Stimulated activated effector memory CD8-positive, alpha-beta T cell treated with anti-CD3 and anti-CD28 coated beads, Interleukin-12 subunit alpha, Interleukin-12 subunit beta, amount 100 ng/mL, for 72 hours (primary cell): ENCODE data around the gene SLC44A5.

Source experiments
- ATAC-seq: fragments of 150-1000 bp; cut with Tn5 transposase; 2 replicates; pipeline ENCODE4 v1.10.0; 2021
- DNase-seq, 2 donors: peaks; one replicate each; pipeline ENCODE4 v3.0.0; 2021 to 2022; ENCODE audit warnings: low spot score in 2 of 2
- H3K27ac Mint-ChIP-seq: one replicate; pipeline ENCODE4 v1.8.0; 2022; ENCODE audit warnings: mild to moderate bottlenecking, mixed read lengths
- H3K36me3 Mint-ChIP-seq: one replicate; pipeline ENCODE4 v1.8.0; 2022; ENCODE audit warnings: mild to moderate bottlenecking, mixed read lengths
- H3K4me1 Mint-ChIP-seq: one replicate; pipeline ENCODE4 v1.8.0; 2022; ENCODE audit warnings: mixed read lengths
- H3K4me3 Mint-ChIP-seq: one replicate; pipeline ENCODE4 v1.8.0; 2022; ENCODE audit warnings: mild to moderate bottlenecking, mixed read lengths
- H3K9me3 Mint-ChIP-seq: one replicate; pipeline ENCODE4 v1.8.0; 2022; ENCODE audit warnings: mixed read lengths

Gene SLC44A5

DNA sequence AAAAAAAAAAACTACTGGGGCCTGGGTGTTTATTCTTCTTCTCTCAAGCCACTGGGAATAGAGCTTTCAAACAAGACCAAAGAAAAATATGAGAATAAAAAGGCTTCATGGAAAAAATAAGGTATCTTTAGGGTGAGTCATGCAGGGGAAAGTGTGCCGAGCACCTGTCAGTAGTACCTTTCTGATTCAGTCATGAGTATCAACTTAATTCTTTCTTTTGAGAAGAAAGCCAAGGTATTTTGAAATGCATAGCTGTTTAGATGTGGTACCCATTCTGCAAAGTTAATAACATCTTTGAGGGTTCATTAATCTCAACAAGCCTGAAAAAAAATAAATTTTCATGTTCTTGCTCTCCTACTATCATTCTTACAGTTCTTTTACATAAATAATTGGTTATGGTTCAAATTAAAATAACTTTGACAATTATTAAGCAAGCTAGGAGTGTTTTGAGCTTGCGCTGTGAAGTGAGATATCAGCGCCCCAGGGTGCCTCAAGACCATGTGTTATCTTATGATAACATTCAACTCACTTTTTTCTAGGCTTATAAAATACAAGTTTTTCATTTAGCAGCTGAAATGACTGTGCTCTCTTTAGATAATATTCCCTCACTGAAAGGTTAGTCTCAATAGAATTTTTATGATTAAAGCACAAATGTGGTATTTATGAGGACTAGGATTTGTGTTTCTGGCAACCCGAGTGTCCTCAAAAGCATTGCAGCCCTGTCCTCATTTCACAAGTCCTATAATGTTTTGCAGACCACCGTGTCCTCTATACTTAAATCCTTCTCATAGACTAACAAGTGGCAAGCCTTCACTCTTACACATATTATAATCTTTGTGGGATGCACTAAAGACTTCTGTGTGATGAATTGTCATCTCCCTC lies 138.6 kb downstream of the SLC44A5 start:
- no peak for DNase-seq
- peaks cover under 1% of the 10 kb centered on the region for H3K9me3 Mint-ChIP-seq
- no peak for ATAC-seq
- no peaks in the 10 kb centered on the region for H3K36me3 Mint-ChIP-seq
- no peak overlapping the region for H3K27ac Mint-ChIP-seq
- H3K4me3 Mint-ChIP-seq: no peak overlapping the region
- H3K4me1 Mint-ChIP-seq: no peaks in the 10 kb centered on the region

GRCh38 chr1:75471252-75471651 lies 139.7 kb downstream of the SLC44A5 start:
- Mint-ChIP-seq H3K36me3 (no peaks in the 10 kb centered on the region), H3K27ac (no peak overlapping the region), H3K4me1 (no peaks in the 10 kb centered on the region), H3K9me3 (no peaks in the 10 kb centered on the region), H3K4me3 (no peak overlapping the region)
- no peak for DNase-seq
- ATAC-seq: no peak

GRCh38 chr1:75470448-75470847 lies 140.5 kb downstream of the SLC44A5 start:
- ATAC-seq: no peak
- no peak for DNase-seq
- Mint-ChIP-seq H3K4me1 (no peaks in the 10 kb centered on the region), H3K27ac (no peak overlapping the region), H3K36me3 (no peaks in the 10 kb centered on the region), H3K9me3 (no peaks in the 10 kb centered on the region), H3K4me3 (no peak overlapping the region)

DNA sequence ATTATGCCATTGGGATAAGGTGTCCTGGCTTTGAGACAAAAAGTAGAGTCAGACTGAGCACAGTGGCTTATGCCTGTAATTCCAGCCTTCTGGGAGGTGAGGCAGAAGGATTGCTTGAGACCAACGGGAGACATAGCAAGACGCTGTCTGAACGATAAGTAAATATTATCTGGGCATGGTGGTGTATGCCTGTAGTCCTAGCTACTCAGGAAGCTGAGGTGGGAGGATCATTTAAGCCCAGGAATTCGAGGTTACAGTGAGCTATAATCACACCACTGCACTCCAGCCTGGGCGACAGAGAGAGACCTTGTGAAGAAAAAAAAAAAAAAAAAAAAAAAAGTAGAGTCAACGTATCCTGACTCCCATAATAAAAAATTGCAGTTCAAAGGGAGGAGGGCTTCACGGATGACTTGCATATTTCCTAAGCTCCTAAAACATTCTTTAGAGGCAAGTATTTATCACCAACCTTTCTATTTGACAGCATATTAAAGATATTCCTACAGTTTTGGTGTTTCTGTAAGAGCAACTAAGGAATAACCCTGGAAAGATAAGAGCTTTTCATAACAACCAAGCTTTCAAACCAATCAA lies 141.2 kb downstream of the SLC44A5 start:
- no peaks in the 10 kb centered on the region for H3K4me1 Mint-ChIP-seq
- no peak overlapping the region for H3K4me3 Mint-ChIP-seq
- ATAC-seq (no peak), DNase-seq (no peak)
- peaks cover 3% of the 10 kb centered on the region for H3K9me3 Mint-ChIP-seq
- no peak overlapping the region for H3K27ac Mint-ChIP-seq
- no peaks in the 10 kb centered on the region for H3K36me3 Mint-ChIP-seq

- no peak for DNase-seq
- Mint-ChIP-seq H3K9me3 (peaks cover 11% of the 10 kb centered on the region), H3K27ac (no peak overlapping the region), H3K4me3 (no peak overlapping the region), H3K4me1 (no peaks in the 10 kb centered on the region), H3K36me3 (no peaks in the 10 kb centered on the region)
- ATAC-seq: no peak
Observed at GRCh38 chr1:75461808-75462325, 149.0 kb downstream of the SLC44A5 start.

DNA sequence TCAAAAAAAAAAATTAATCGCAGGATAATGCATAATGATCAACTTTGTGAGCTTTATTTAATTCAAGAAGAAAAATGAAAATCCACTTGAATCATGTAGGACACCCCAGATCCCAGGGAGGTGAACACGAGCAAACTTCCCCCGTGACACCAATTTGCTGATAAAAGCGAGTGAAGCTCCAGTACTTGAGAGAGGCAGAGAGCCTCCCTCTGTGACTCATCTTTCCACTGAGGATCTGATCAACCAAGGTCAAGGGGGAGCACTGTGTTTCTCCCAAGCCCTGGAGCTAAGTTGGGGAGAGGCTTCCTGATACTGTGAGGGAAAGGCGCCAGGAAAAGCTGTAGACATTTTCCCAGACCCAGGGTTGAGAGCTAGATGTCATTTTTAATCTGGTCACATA lies 160.9 kb downstream of the SLC44A5 start:
- H3K4me1 Mint-ChIP-seq: no peaks in the 10 kb centered on the region
- H3K27ac Mint-ChIP-seq: no peak overlapping the region
- H3K4me3 Mint-ChIP-seq: no peak overlapping the region
- H3K36me3 Mint-ChIP-seq: no peaks in the 10 kb centered on the region
- ATAC-seq (no peak), DNase-seq (no peak)
- peaks cover 21% of the 10 kb centered on the region for H3K9me3 Mint-ChIP-seq

GRCh38 chr1:75444220-75444619 lies 166.7 kb downstream of the SLC44A5 start:
- no peaks in the 10 kb centered on the region for H3K4me1 Mint-ChIP-seq
- H3K9me3 Mint-ChIP-seq: peaks cover 11% of the 10 kb centered on the region
- DNase-seq (no peak), ATAC-seq (no peak)
- H3K4me3 Mint-ChIP-seq: no peak overlapping the region
- H3K36me3 Mint-ChIP-seq: no peaks in the 10 kb centered on the region
- H3K27ac Mint-ChIP-seq: no peak overlapping the region

DNA sequence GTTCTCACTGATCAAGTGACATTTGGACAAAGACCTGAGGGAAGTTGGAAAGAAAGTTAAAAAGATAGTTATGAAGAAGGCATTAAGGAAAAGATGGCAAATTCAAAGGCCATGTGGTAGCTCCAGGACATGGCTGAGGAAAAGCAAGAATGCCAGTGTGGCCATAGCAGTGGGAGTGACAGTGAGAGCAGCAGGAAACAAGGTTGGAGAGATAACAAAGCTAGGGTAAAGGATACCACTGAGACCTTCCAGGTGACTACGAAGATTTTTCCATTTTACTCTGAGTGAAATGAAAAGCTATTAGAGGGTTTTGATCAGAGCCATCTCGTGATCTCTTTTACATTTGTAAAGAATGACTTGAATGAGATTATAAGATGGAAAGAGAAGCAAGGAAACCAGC lies 170.6 kb downstream of the SLC44A5 start:
- Mint-ChIP-seq H3K4me3 (no peak overlapping the region), H3K27ac (no peak overlapping the region), H3K9me3 (peaks cover 3% of the 10 kb centered on the region), H3K36me3 (no peaks in the 10 kb centered on the region), H3K4me1 (no peaks in the 10 kb centered on the region)
- DNase-seq: no peak
- no peak for ATAC-seq

- H3K4me3 Mint-ChIP-seq: no peak overlapping the region
- no peak for ATAC-seq
Observed at GRCh38 chr1:75438355-75438754, 172.6 kb downstream of the SLC44A5 start.

GRCh38 chr1:75431843-75432242 lies 179.1 kb downstream of the SLC44A5 start:
- H3K9me3 Mint-ChIP-seq: no peaks in the 10 kb centered on the region
- DNase-seq (no peak), ATAC-seq (no peak)
- H3K27ac Mint-ChIP-seq: no peak overlapping the region
- no peak overlapping the region for H3K4me3 Mint-ChIP-seq
- H3K4me1 Mint-ChIP-seq: no peaks in the 10 kb centered on the region
- H3K36me3 Mint-ChIP-seq: no peaks in the 10 kb centered on the region

More at GRCh38 chr1:75438355-75438754, 172.6 kb downstream of the SLC44A5 start:
- Mint-ChIP-seq H3K27ac (no peak overlapping the region), H3K4me1 (no peaks in the 10 kb centered on the region), H3K9me3 (peaks cover 3% of the 10 kb centered on the region), H3K36me3 (no peaks in the 10 kb centered on the region)
- no peak for DNase-seq

- no peaks in the 10 kb centered on the region for H3K4me1 Mint-ChIP-seq
- H3K9me3 Mint-ChIP-seq: no peaks in the 10 kb centered on the region
- DNase-seq (no peak), ATAC-seq (no peak)
- no peaks in the 10 kb centered on the region for H3K36me3 Mint-ChIP-seq
- H3K27ac Mint-ChIP-seq: no peak overlapping the region
- H3K4me3 Mint-ChIP-seq: no peak overlapping the region
Observed at GRCh38 chr1:75430526-75430925, 180.4 kb downstream of the SLC44A5 start.

GRCh38 chr1:75426688-75427087 lies 184.2 kb downstream of the SLC44A5 start:
- Mint-ChIP-seq H3K4me1 (no peaks in the 10 kb centered on the region), H3K9me3 (no peaks in the 10 kb centered on the region), H3K27ac (no peak overlapping the region), H3K36me3 (no peaks in the 10 kb centered on the region), H3K4me3 (no peak overlapping the region)
- ATAC-seq: no peak
- no peak for DNase-seq

DNA sequence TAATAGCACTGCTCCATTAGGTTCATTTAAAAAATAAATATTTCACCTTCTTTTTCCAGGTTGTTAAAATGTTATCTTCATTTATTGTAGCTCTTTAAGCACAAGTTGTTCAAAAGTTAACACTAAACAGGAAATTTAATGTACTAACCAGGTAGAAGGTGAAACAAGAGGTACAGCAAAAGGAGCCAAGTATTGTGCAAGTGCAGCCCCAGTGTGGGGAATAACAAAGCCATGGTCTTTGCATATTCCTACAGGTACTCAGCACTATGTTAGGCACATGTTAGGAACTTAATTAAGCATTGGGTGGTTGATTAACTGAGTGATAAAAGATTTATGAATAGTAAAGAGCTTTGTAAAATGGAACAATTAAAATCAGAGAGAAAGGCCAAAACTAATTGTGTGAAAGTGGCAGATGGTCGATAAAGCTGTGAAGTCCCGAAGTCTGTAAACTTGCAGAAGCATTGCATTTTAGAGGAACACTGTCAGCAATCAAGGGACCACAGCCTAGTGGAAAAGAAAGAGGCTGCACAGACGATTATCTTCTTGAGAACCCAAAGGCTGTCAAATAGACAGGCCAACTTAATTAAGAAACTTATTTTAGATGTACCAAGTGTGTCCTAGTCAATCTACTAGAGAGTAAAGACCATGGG lies 185.8 kb downstream of the SLC44A5 start:
- no peak for ATAC-seq
- Mint-ChIP-seq H3K4me1 (no peaks in the 10 kb centered on the region), H3K36me3 (no peaks in the 10 kb centered on the region), H3K4me3 (no peak overlapping the region), H3K9me3 (no peaks in the 10 kb centered on the region), H3K27ac (no peak overlapping the region)
- DNase-seq: no peak

- Mint-ChIP-seq H3K27ac (no peak overlapping the region), H3K4me3 (no peak overlapping the region), H3K9me3 (no peaks in the 10 kb centered on the region), H3K36me3 (no peaks in the 10 kb centered on the region), H3K4me1 (no peaks in the 10 kb centered on the region)
- no peak for DNase-seq
- no peak for ATAC-seq
Observed at GRCh38 chr1:75423616-75424015, 187.3 kb downstream of the SLC44A5 start.

GRCh38 chr1:75423136-75423535 lies 187.8 kb downstream of the SLC44A5 start:
- no peak overlapping the region for H3K27ac Mint-ChIP-seq
- no peaks in the 10 kb centered on the region for H3K36me3 Mint-ChIP-seq
- H3K9me3 Mint-ChIP-seq: no peaks in the 10 kb centered on the region
- H3K4me1 Mint-ChIP-seq: no peaks in the 10 kb centered on the region
- H3K4me3 Mint-ChIP-seq: no peak overlapping the region
- DNase-seq: no peak
- ATAC-seq: no peak

- H3K9me3 Mint-ChIP-seq: peaks cover 5% of the 10 kb centered on the region
- no peak for DNase-seq
- no peaks in the 10 kb centered on the region for H3K36me3 Mint-ChIP-seq
- no peak for ATAC-seq
- H3K4me1 Mint-ChIP-seq: no peaks in the 10 kb centered on the region
- no peak overlapping the region for H3K27ac Mint-ChIP-seq
- H3K4me3 Mint-ChIP-seq: no peak overlapping the region
Observed at GRCh38 chr1:75421371-75421770, 189.5 kb downstream of the SLC44A5 start.
